IPS-15b (cell line): ENCODE results near the gene RFXAP.

Experiments used
- H3K27me3 ChIP-seq: one replicate; pipeline ENCODE4 v1.6.1; 2013; ENCODE audit warnings: low read length; ENCODE audit not compliant: control insufficient read depth, insufficient read depth
- H3K36me3 ChIP-seq: one replicate; pipeline ENCODE4 v1.6.1; 2013; ENCODE audit warnings: low read length; ENCODE audit not compliant: control insufficient read depth, insufficient read depth
- H3K4me1 ChIP-seq: one replicate; pipeline ENCODE4 v1.6.1; 2013; ENCODE audit warnings: mild to moderate bottlenecking, low read length; ENCODE audit not compliant: control insufficient read depth, insufficient read depth
- H3K4me3 ChIP-seq: one replicate; pipeline ENCODE4 v1.5.1; 2013; ENCODE audit warnings: low read depth, low read length
- H3K9ac ChIP-seq: one replicate; pipeline ENCODE4 v1.6.1; 2013; ENCODE audit warnings: low read depth, mild to moderate bottlenecking, low read length
- H3K9me3 ChIP-seq: one replicate; pipeline ENCODE4 v1.6.1; 2013; ENCODE audit warnings: mild to moderate bottlenecking, low read length; ENCODE audit not compliant: control insufficient read depth, insufficient read depth

Gene RFXAP

GRCh38 chr13:36789061-36789460, 30.0 kb upstream of the RFXAP start:
- no peaks in the 10 kb centered on the region for H3K36me3 ChIP-seq
- H3K27me3 ChIP-seq = no peaks in the 10 kb centered on the region
- no peak overlapping the region for H3K4me3 ChIP-seq
- H3K9me3 ChIP-seq = no peaks in the 10 kb centered on the region
- H3K4me1 ChIP-seq = no peaks in the 10 kb centered on the region
- H3K9ac ChIP-seq = no peak overlapping the region

DNA sequence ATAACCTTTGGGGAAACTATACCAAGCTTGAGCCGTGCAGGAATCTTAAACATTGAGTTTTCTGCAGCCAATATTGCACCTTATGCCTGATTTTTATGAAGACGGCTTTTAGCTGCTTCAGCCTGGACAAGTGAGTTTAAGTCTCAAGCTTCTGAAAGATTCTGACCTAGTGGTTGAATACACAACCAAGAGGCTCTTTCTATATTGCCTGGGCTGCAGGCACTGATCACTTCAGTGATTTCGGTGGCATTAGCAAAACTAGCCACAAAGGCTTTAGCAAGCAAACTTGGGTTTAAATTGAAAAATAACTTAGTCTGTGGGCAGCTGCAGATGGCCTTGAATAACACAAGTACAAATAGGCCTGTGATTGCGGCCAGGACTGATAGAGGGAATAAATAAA, 29.3 kb upstream of the RFXAP start:
- H3K9ac ChIP-seq = no peak overlapping the region
- H3K9me3 ChIP-seq = no peaks in the 10 kb centered on the region
- H3K27me3 ChIP-seq = no peaks in the 10 kb centered on the region
- no peak overlapping the region for H3K4me3 ChIP-seq
- H3K4me1 ChIP-seq = no peaks in the 10 kb centered on the region
- H3K36me3 ChIP-seq = no peaks in the 10 kb centered on the region

GRCh38 chr13:36794706-36795105, 24.3 kb upstream of the RFXAP start:
- Histone ChIP-seq H3K9me3 (no peaks in the 10 kb centered on the region), H3K4me1 (peaks cover 8% of the 10 kb centered on the region), H3K4me3 (no peak overlapping the region), H3K27me3 (no peaks in the 10 kb centered on the region), H3K36me3 (no peaks in the 10 kb centered on the region), H3K9ac (no peak overlapping the region)

DNA sequence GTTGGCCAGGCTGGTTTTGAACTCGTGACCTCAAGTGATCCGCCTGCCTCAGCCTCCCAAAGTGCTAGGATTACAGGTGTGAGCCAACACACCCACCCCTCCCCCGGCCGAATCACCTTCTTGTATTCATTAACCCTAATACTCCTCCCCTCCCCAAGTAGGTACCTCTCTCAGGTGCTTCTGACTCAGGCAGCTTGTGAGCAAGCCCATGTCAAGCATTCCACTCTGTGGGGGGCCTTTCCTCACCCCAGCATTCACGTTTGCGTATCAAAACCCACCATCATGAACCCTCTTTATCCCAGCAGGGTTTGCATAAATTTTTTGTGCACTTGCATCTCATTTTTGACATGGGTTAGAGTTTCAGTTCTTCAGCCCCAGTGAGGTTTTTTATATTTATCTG, 23.6 kb upstream of the RFXAP start:
- no peaks in the 10 kb centered on the region for H3K9me3 ChIP-seq
- no peak overlapping the region for H3K4me3 ChIP-seq
- H3K36me3 ChIP-seq = no peaks in the 10 kb centered on the region
- H3K27me3 ChIP-seq = no peaks in the 10 kb centered on the region
- no peak overlapping the region for H3K9ac ChIP-seq
- peaks cover 8% of the 10 kb centered on the region for H3K4me1 ChIP-seq

DNA sequence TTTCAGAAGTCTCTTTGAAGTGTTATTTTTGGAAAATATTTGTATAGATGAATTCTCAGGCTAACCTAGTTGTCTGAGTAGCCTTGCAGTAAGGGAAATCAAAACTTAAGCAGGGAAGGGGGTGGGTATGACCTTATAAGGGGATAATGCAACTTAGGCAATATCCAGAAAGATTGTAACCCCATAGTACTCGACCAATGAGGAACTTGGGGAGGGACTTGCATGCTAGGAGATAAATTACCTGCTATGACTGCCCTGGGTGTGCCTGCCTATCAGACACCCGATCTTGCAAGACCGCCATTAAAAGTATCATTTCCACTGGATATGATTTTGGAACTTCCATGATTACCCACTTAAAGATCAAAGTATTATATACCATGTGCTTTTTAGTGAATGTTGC, 23.0 kb upstream of the RFXAP start:
- Histone ChIP-seq H3K9me3 (no peaks in the 10 kb centered on the region), H3K36me3 (no peaks in the 10 kb centered on the region), H3K9ac (no peak overlapping the region), H3K27me3 (no peaks in the 10 kb centered on the region), H3K4me1 (peaks cover 8% of the 10 kb centered on the region), H3K4me3 (no peak overlapping the region)

- H3K36me3 ChIP-seq = no peaks in the 10 kb centered on the region
- no peaks in the 10 kb centered on the region for H3K9me3 ChIP-seq
- no peak overlapping the region for H3K4me3 ChIP-seq
- H3K4me1 ChIP-seq = peaks cover 4% of the 10 kb centered on the region
- H3K27me3 ChIP-seq = no peaks in the 10 kb centered on the region
- H3K9ac ChIP-seq = no peak overlapping the region
Measured at GRCh38 chr13:36801035-36801434, 18.0 kb upstream of the RFXAP start.

DNA sequence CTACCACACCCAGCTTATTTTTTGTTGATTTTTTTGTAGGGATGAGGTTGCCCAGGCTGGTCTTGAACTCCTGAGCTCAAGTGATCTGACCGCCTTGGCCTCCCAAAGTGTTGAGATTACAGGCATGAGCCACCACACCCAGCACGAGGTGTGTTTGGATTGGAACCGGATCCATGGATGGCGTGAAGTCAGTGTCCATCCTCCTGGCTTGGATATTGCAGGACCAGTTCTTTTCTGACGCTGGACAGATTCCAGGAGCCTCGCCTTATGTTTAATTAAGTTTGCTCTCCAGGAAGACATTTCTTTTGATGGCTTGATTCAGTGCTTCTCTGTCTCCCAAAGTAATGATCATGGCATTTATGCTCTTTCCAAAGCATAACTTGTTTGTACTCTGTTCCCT, 14.4 kb upstream of the RFXAP start:
- no peaks in the 10 kb centered on the region for H3K4me1 ChIP-seq
- no peaks in the 10 kb centered on the region for H3K9me3 ChIP-seq
- no peaks in the 10 kb centered on the region for H3K27me3 ChIP-seq
- no peaks in the 10 kb centered on the region for H3K36me3 ChIP-seq
- H3K4me3 ChIP-seq = no peak overlapping the region
- H3K9ac ChIP-seq = no peak overlapping the region

DNA sequence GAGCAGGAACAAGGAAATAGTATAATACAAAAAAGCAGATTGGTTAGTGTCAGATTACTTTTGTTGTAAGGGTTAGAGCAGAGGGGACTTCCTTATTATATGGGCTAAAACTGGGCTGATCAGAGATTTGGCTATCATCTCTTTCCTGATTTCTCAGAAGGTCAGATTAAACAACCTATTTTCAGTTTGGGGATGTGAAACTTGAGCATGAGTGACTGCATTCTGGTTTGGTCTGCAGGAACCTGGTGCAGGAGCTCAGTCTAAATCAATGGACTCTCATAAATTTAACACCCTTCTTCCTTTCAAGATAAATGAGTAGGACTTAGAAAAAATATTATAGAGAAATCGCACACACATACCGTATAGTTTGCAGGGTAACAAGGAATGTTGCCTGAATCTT, 12.9 kb upstream of the RFXAP start:
- no peak overlapping the region for H3K9ac ChIP-seq
- no peaks in the 10 kb centered on the region for H3K9me3 ChIP-seq
- H3K4me3 ChIP-seq = no peak overlapping the region
- no peaks in the 10 kb centered on the region for H3K4me1 ChIP-seq
- no peaks in the 10 kb centered on the region for H3K36me3 ChIP-seq
- H3K27me3 ChIP-seq = no peaks in the 10 kb centered on the region

GRCh38 chr13:36807616-36808015, 11.4 kb upstream of the RFXAP start:
- Histone ChIP-seq H3K36me3 (no peaks in the 10 kb centered on the region), H3K27me3 (no peaks in the 10 kb centered on the region), H3K9ac (no peak overlapping the region), H3K9me3 (no peaks in the 10 kb centered on the region), H3K4me3 (no peak overlapping the region), H3K4me1 (no peaks in the 10 kb centered on the region)

DNA sequence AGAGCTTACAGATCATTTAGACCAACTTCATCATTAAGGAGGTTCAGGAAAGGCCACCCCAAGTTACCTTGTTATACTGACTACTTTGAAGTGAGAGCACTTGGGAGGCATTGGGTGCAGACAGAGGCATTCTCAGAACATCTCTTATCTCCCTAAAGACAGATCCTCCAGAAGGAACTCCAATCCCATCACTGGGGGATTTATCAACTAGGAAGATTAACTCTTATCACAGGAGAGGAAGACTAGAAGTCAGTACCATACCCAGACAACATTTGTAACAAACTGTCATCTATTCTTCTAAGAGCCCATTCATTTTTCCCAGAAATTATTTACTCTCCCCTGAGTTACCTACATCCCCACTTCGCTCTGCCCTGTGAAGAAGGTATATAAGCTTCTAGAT, 5.8 kb upstream of the RFXAP start:
- Histone ChIP-seq H3K4me3 (no peak overlapping the region), H3K9ac (no peak overlapping the region), H3K36me3 (no peaks in the 10 kb centered on the region), H3K27me3 (no peaks in the 10 kb centered on the region), H3K9me3 (no peaks in the 10 kb centered on the region), H3K4me1 (peaks cover 2% of the 10 kb centered on the region)

GRCh38 chr13:36814465-36814864, 4.6 kb upstream of the RFXAP start:
- Histone ChIP-seq H3K27me3 (no peaks in the 10 kb centered on the region), H3K36me3 (no peaks in the 10 kb centered on the region), H3K4me1 (peaks cover 2% of the 10 kb centered on the region), H3K9me3 (no peaks in the 10 kb centered on the region), H3K9ac (no peak overlapping the region), H3K4me3 (no peak overlapping the region)

- Histone ChIP-seq H3K9me3 (no peaks in the 10 kb centered on the region), H3K4me3 (no peak overlapping the region), H3K36me3 (no peaks in the 10 kb centered on the region), H3K9ac (no peak overlapping the region), H3K27me3 (no peaks in the 10 kb centered on the region), H3K4me1 (peaks cover 2% of the 10 kb centered on the region)
Measured at GRCh38 chr13:36815062-36815461, 4.0 kb upstream of the RFXAP start.
